Measurements from ENCODE around the gene COL8A1. TPM values are rescaled to one million over a fixed set of nuclear protein-coding genes. Genes with fewer than 3 reads are reported as not detected.

The COL8A1 gene
- total RNA-seq, 1 experiment from 2014 or later: 54.8 TPM

- H3K27me3 ChIP-seq (replicated peaks): no peaks in the 10 kb centered on the region
- H3K36me3 ChIP-seq: no peaks in the 10 kb centered on the region
- DNase-seq (ENCODE audit: low read depth in 1 of 2, low spot score in 2 of 2): no peak
- H3K4me1 ChIP-seq (replicated peaks): peaks cover 30% of the 10 kb centered on the region
- no peaks in the 10 kb centered on the region for H3K9me3 ChIP-seq (replicated peaks)
- H3K27ac ChIP-seq: 0 out of 2 replicates have a peak overlapping the region, but pooled peaks have one; percentile 25
- no peak overlapping the region for H3K4me3 ChIP-seq
These were observed 11.2 kb upstream of the COL8A1 start for GRCh38 chr3:99627062-99627826.

- no peaks in the 10 kb centered on the region for H3K27me3 ChIP-seq (replicated peaks)
- DNase-seq (ENCODE audit: low read depth in 1 of 2, low spot score in 2 of 2): no peak
These were observed 7.6 kb upstream of the COL8A1 start for GRCh38 chr3:99630815-99631214.

GRCh38 chr3:99633887-99634558 lies 4.4 kb upstream of the COL8A1 start:
- no peak overlapping the region for H3K4me3 ChIP-seq
- H3K4me1 ChIP-seq (replicated peaks): peaks cover 45% of the 10 kb centered on the region
- no peaks in the 10 kb centered on the region for H3K9me3 ChIP-seq (replicated peaks)
- no peaks in the 10 kb centered on the region for H3K36me3 ChIP-seq
- no peak overlapping the region for H3K27ac ChIP-seq
- no peak for DNase-seq (ENCODE audit: low read depth in 1 of 2, low spot score in 2 of 2)
- H3K27me3 ChIP-seq (replicated peaks): no peaks in the 10 kb centered on the region

More at GRCh38 chr3:99630815-99631214, 7.6 kb upstream of the COL8A1 start:
- Histone ChIP-seq H3K27ac (no peak overlapping the region), H3K4me1 (replicated peaks) (peaks cover 43% of the 10 kb centered on the region), H3K36me3 (no peaks in the 10 kb centered on the region), H3K4me3 (no peak overlapping the region), H3K9me3 (replicated peaks) (no peaks in the 10 kb centered on the region)

- Histone ChIP-seq H3K27me3 (replicated peaks) (no peaks in the 10 kb centered on the region), H3K4me3 (no peak overlapping the region), H3K36me3 (no peaks in the 10 kb centered on the region), H3K27ac (no peak overlapping the region), H3K4me1 (replicated peaks) (peaks cover 52% of the 10 kb centered on the region), H3K9me3 (replicated peaks) (no peaks in the 10 kb centered on the region)
- DNase-seq (ENCODE audit: low read depth in 1 of 2, low spot score in 2 of 2): no peak
These were observed 3.5 kb upstream of the COL8A1 start for GRCh38 chr3:99634881-99635280.

- DNase-seq (ENCODE audit: low read depth in 1 of 2, low spot score in 2 of 2): no peak
- no peak overlapping the region for H3K4me3 ChIP-seq
- no peaks in the 10 kb centered on the region for H3K27me3 ChIP-seq (replicated peaks)
- no peaks in the 10 kb centered on the region for H3K9me3 ChIP-seq (replicated peaks)
- H3K36me3 ChIP-seq: no peaks in the 10 kb centered on the region
- H3K4me1 ChIP-seq (replicated peaks): peaks cover 57% of the 10 kb centered on the region
- H3K27ac ChIP-seq: 0 out of 2 replicates have a peak overlapping the region, but pooled peaks have one; percentile 20
These were observed 3.0 kb upstream of the COL8A1 start for GRCh38 chr3:99635348-99635747.

GRCh38 chr3:99637016-99637367 lies 1.4 kb upstream of the COL8A1 start:
- Histone ChIP-seq H3K27me3 (replicated peaks) (no peaks in the 10 kb centered on the region), H3K4me3 (peak overlapping the region; percentile 50), H3K36me3 (peaks cover 6% of the 10 kb centered on the region; the same call in 1 of the 2 replicates), H3K4me1 (replicated peaks) (peaks cover 63% of the 10 kb centered on the region), H3K9me3 (replicated peaks) (no peaks in the 10 kb centered on the region), H3K27ac (peak overlapping the region; percentile 94)
- DNase-seq (ENCODE audit: low read depth in 1 of 2, low spot score in 2 of 2): peak in 1 of 2 experiments; percentile 63

GRCh38 chr3:99637368-99638111 lies 854 bp upstream of the COL8A1 start:
- Histone ChIP-seq H3K4me3 (peak overlapping the region; percentile 50), H3K36me3 (peaks cover 10% of the 10 kb centered on the region; the same call in 1 of the 2 replicates), H3K4me1 (replicated peaks) (peaks cover 63% of the 10 kb centered on the region), H3K27me3 (replicated peaks) (no peaks in the 10 kb centered on the region), H3K9me3 (replicated peaks) (no peaks in the 10 kb centered on the region), H3K27ac (peak overlapping the region; percentile 94)
- peak; percentile 67 to 85 for DNase-seq (ENCODE audit: low read depth in 1 of 2, low spot score in 2 of 2)

- Histone ChIP-seq H3K4me1 (replicated peaks) (peaks cover 55% of the 10 kb centered on the region), H3K27ac (no peak overlapping the region), H3K9me3 (replicated peaks) (no peaks in the 10 kb centered on the region), H3K36me3 (peaks cover 24% of the 10 kb centered on the region), H3K27me3 (replicated peaks) (no peaks in the 10 kb centered on the region), H3K4me3 (peak overlapping the region; percentile 50)
- DNase-seq (ENCODE audit: low read depth in 1 of 2, low spot score in 2 of 2): no peak
These were observed 1.2 kb downstream of the COL8A1 start for GRCh38 chr3:99639579-99639978.

- H3K4me1 ChIP-seq (replicated peaks): peaks cover 55% of the 10 kb centered on the region
These were observed 1.9 kb downstream of the COL8A1 start for GRCh38 chr3:99640214-99640851.

GRCh38 chr3:99641480-99641879 lies 3.1 kb downstream of the COL8A1 start:
- no peak overlapping the region for H3K4me3 ChIP-seq
- H3K9me3 ChIP-seq (replicated peaks): no peaks in the 10 kb centered on the region
- peaks cover 54% of the 10 kb centered on the region for H3K4me1 ChIP-seq (replicated peaks)
- no peak for DNase-seq (ENCODE audit: low read depth in 1 of 2, low spot score in 2 of 2)
- no peaks in the 10 kb centered on the region for H3K27me3 ChIP-seq (replicated peaks)
- H3K27ac ChIP-seq: no peak overlapping the region
- H3K36me3 ChIP-seq: peaks cover 30% of the 10 kb centered on the region

More at GRCh38 chr3:99640214-99640851, 1.9 kb downstream of the COL8A1 start:
- no peak overlapping the region for H3K4me3 ChIP-seq
- H3K27me3 ChIP-seq (replicated peaks): no peaks in the 10 kb centered on the region
- H3K9me3 ChIP-seq (replicated peaks): no peaks in the 10 kb centered on the region
- H3K27ac ChIP-seq: no peak overlapping the region
- H3K36me3 ChIP-seq: peaks cover 25% of the 10 kb centered on the region
- no peak for DNase-seq (ENCODE audit: low read depth in 1 of 2, low spot score in 2 of 2)

- no peak overlapping the region for H3K27ac ChIP-seq
- H3K36me3 ChIP-seq: peaks cover 30% of the 10 kb centered on the region
- H3K27me3 ChIP-seq (replicated peaks): no peaks in the 10 kb centered on the region
- DNase-seq (ENCODE audit: low read depth in 1 of 2, low spot score in 2 of 2): no peak
- H3K9me3 ChIP-seq (replicated peaks): no peaks in the 10 kb centered on the region
- peaks cover 52% of the 10 kb centered on the region for H3K4me1 ChIP-seq (replicated peaks)
- no peak overlapping the region for H3K4me3 ChIP-seq
These were observed 3.6 kb downstream of the COL8A1 start for GRCh38 chr3:99641982-99642381.

- H3K4me1 ChIP-seq (replicated peaks): peaks cover 62% of the 10 kb centered on the region
- no peak overlapping the region for H3K4me3 ChIP-seq
- DNase-seq (ENCODE audit: low read depth in 1 of 2, low spot score in 2 of 2): no peak
- no peaks in the 10 kb centered on the region for H3K9me3 ChIP-seq (replicated peaks)
- no peak overlapping the region for H3K27ac ChIP-seq
- peaks cover 34% of the 10 kb centered on the region for H3K36me3 ChIP-seq
- no peaks in the 10 kb centered on the region for H3K27me3 ChIP-seq (replicated peaks)
These were observed 5.6 kb downstream of the COL8A1 start for GRCh38 chr3:99644017-99644416.

- H3K27me3 ChIP-seq (replicated peaks): no peaks in the 10 kb centered on the region
- H3K27ac ChIP-seq: no peak overlapping the region
- H3K9me3 ChIP-seq (replicated peaks): no peaks in the 10 kb centered on the region
- peaks cover 34% of the 10 kb centered on the region for H3K36me3 ChIP-seq
- no peak for DNase-seq (ENCODE audit: low read depth in 1 of 2, low spot score in 2 of 2)
- H3K4me3 ChIP-seq: no peak overlapping the region
- H3K4me1 ChIP-seq (replicated peaks): peaks cover 55% of the 10 kb centered on the region
These were observed 6.4 kb downstream of the COL8A1 start for GRCh38 chr3:99644746-99645145.

Data from SJSA1 (cell line).